Measurements from ENCODE around the gene NQO2. TPM values are rescaled to one million over a fixed set of nuclear protein-coding genes. Genes with fewer than 3 reads are reported as not detected.
A peak's percentile ranks its signal among the peaks of the same experiment; 100 is the strongest.
"Not testable (repeated sequence)": the region's sequence is repeated elsewhere in the genome, so short reads cannot be mapped to it uniquely, and the experiment has no call there.

The NQO2 gene
- total RNA-seq, 2 experiments from 2014 or later = 17.0 to 17.5 TPM

DNA sequence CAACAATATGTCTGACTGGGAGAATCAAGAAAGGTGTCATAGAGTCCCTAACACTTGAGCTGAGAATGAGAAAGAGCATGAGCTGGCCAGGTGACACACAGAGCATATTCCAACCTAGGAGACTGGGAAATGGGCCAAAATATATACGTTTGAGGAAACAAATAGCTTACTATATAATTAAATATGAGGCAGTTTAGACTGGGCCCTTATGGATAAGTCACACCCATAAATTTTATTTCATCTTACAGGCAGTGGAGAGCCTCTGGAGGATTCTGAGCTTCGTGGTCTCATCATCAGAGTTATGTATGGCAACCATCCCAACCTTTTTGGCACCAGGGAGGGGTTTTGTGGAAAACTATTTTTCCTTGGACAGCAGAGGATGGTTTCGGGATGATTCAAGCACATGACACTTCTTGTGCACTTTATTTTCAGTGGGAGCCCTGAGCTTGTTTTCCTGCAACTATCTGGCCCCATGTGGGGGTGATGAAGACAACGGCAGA is 12.9 kb upstream of the NQO2 start:
- no peak for DNase-seq
- POLR2A ChIA-PET = interaction anchor here (0.9 to 6.1 kb wide), 10 partner anchors 9 to 196 kb away, joined by 3 to 98 read pairs (median 5); partner anchors contain the start of genes NQO2, RIPK1 and SERPINB6
- no peak overlapping the region for H3K4me3 Mint-ChIP-seq
- H3K36me3 Mint-ChIP-seq = no peaks in the 10 kb centered on the region
- ATAC-seq (ENCODE audit: low read depth) = no peak
- H3K9me3 Mint-ChIP-seq = no peaks in the 10 kb centered on the region
- peaks cover 9% of the 10 kb centered on the region for H3K27me3 Mint-ChIP-seq
- peaks cover 20% of the 10 kb centered on the region for H3K4me1 Mint-ChIP-seq
- H3K27ac Mint-ChIP-seq = no peak overlapping the region

DNA sequence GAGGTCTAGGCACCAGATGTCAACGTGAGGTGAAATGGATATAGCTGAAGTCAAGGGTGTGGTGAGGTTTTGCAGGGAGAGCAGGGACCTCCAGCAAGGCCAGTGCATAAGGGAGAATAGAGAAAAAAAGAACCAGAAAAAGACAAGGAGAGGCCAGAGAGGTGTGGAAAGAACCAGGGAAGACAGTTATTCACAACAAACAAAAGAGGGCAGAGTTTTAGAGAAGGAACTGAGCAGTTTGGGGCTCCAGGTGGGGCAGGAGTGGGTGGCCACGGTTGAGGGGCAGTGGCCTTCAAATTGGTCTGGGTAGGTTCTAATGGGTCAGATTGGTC is 11.6 kb upstream of the NQO2 start:
- Mint-ChIP-seq H3K27me3 (no peaks in the 10 kb centered on the region), H3K9me3 (no peaks in the 10 kb centered on the region), H3K27ac (peak overlapping the region; percentile 92), H3K36me3 (no peaks in the 10 kb centered on the region), H3K4me1 (peaks cover 20% of the 10 kb centered on the region), H3K4me3 (peak overlapping the region; percentile 87)
- no peak for ATAC-seq (ENCODE audit: low read depth)
- no peak for DNase-seq
- POLR2A ChIA-PET = interaction anchor here (0.7 to 6.1 kb wide), 19 partner anchors 13 to 223 kb away, joined by 3 to 98 read pairs (median 18); partner anchors contain the start of genes RIPK1, SERPINB1, SERPINB6 and WRNIP1

DNA sequence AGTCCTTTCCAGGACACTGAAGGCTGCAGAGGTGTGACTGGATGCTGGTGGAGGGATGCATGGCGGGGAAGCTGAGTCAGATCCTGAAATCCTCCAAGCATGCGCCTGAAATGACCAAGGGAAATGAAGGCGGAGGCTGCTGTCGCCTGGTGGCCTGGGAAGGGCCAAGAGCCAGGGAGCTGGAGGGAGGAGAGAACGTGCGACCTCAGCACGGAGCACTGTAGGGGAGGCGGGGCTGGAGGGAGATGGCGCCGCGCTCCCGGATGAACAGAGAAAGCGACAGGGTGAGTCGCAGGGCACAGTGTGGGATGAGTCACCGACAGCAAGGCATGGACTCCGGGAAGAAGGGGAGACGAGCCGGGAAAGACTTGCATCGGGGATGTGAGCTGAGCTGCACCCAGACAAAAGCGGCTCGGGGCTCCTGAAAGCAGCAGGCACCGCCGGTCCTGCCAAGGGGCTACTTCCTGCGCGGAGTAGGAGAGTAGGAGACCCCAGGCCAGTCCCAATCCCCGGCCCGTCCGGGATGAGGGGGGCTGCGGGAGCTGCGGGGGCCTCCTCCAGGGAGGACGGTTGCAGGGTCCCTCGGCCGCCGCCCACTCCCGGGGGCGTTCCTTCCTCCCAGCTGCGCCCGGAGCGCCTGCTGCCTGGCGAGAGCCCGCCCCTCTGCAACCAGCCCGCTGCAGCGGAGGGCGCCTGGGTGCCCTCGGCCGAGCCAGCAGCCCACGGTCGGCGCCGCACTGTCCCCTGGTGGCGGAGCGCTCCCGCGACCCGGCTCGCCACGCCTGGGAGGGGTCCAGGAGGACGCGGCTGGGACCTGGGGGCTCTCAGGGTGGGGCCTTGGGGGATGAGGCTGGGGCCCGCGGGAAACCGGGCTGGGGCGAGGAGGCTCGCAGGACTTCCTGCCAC is 11.0 kb upstream of the NQO2 start:
- peak overlapping the region; percentile 94 for H3K27ac Mint-ChIP-seq
- POLR2A ChIA-PET = interaction anchor here (0.9 to 6.1 kb wide), 35 partner anchors 9 to 224 kb away, joined by 3 to 98 read pairs (median 7); partner anchors contain the start of genes NQO2, RIPK1, SERPINB1 and SERPINB6
- no peaks in the 10 kb centered on the region for H3K27me3 Mint-ChIP-seq
- DNase-seq = peak; percentile 87
- H3K9me3 Mint-ChIP-seq = no peaks in the 10 kb centered on the region
- H3K4me1 Mint-ChIP-seq = peaks cover 20% of the 10 kb centered on the region
- ATAC-seq (ENCODE audit: low read depth) = peak; percentile 74
- no peaks in the 10 kb centered on the region for H3K36me3 Mint-ChIP-seq
- peak overlapping the region; percentile 87 for H3K4me3 Mint-ChIP-seq

DNA sequence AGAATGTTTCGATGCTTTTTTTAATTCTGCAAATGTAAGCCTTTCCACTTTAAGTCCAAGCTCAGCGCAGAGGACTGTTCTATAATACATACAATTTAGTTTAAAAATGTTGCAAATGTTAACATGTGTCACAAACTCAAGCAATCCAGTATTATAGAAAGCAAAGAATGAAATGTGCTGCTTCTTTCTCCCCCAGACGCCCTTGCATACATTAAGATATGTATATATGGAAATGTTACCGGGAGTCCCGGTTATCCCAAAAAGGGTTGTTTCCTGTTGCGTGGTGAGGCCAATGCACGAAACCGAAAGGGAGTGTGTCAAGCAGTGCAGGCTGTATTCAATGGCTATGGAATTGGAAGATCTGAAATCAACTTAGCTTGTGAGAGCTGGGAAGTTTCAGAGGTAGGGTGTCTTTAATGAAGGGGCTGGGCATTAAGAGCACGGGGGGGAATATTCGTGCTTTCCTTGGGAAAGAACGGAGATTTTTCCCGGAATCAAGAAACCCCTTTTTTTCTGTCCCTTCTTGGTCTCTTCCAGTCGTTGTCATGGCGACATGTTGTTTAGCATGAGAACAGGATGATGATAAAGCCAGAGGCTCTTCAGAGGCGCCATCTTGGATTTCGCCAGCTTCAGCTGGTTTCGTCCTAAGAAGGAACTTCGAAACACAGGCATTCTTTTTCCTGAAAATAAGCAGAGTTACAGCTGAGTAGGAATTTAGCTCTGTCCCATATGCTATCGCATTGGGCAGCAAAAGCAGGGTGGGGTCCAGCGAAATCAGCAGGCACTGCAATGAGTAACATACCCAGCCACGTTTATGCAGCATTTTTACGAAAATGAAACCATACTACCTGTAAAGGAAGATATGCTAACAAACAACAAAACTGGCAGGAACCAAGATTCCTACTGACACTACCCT is 10.1 kb upstream of the NQO2 start:
- H3K27ac Mint-ChIP-seq = peak overlapping the region; percentile 94
- H3K27me3 Mint-ChIP-seq = no peaks in the 10 kb centered on the region
- DNase-seq (peak; percentile 70), ATAC-seq (ENCODE audit: low read depth) (peak; percentile 80)
- H3K4me1 Mint-ChIP-seq = peaks cover 20% of the 10 kb centered on the region
- H3K36me3 Mint-ChIP-seq = no peaks in the 10 kb centered on the region
- H3K9me3 Mint-ChIP-seq = no peaks in the 10 kb centered on the region
- POLR2A ChIA-PET = interaction anchor here (0.5 to 6.1 kb wide), 43 partner anchors 9 to 1089 kb away, joined by 3 to 98 read pairs (median 6); partner anchors contain the start of genes NQO2, PSMG4, RIPK1 and SERPINB1
- H3K4me3 Mint-ChIP-seq = peak overlapping the region; percentile 87

DNA sequence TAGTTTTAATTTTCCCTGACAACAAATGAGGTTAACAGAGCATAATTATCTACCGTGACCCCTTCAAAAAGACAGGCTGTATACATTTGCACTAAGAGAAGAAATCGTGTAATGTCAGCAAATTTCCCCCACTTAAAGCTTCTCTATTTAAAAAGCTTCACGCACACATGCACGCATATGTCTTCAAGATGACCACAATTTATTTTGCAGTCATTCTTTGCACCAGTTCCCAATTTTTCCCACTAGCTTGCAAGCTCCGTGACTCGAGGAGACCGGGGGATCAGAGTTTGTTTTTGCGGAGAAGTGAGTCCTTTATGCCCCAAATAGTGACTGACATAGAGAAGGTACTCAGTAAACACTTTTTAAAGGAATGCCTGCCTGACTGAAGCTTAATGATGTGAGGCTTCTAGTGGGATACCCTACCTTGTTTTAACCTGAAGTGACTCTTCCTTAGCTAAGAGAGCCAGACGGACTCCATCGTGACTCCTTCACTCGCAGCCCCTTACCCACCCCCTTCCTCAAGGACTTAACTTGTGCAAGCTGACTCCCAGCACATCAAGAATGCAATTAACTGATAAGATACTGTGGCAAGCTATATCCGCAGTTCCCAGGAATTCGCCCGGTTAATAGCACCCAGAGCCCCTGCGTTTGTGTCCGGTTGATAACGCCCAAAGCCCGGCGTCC is 9.3 kb upstream of the NQO2 start:
- H3K9me3 Mint-ChIP-seq = no peaks in the 10 kb centered on the region
- peak overlapping the region; percentile 87 for H3K4me3 Mint-ChIP-seq
- no peaks in the 10 kb centered on the region for H3K36me3 Mint-ChIP-seq
- DNase-seq (no peak), ATAC-seq (ENCODE audit: low read depth) (no peak)
- no peaks in the 10 kb centered on the region for H3K27me3 Mint-ChIP-seq
- POLR2A ChIA-PET = interaction anchor here (0.8 to 6.1 kb wide), 30 partner anchors 9 to 1031 kb away, joined by 3 to 98 read pairs (median 8); partner anchors contain the start of genes NQO2, PSMG4, RIPK1 and SERPINB1
- peak overlapping the region; percentile 94 for H3K27ac Mint-ChIP-seq
- peaks cover 20% of the 10 kb centered on the region for H3K4me1 Mint-ChIP-seq

DNA sequence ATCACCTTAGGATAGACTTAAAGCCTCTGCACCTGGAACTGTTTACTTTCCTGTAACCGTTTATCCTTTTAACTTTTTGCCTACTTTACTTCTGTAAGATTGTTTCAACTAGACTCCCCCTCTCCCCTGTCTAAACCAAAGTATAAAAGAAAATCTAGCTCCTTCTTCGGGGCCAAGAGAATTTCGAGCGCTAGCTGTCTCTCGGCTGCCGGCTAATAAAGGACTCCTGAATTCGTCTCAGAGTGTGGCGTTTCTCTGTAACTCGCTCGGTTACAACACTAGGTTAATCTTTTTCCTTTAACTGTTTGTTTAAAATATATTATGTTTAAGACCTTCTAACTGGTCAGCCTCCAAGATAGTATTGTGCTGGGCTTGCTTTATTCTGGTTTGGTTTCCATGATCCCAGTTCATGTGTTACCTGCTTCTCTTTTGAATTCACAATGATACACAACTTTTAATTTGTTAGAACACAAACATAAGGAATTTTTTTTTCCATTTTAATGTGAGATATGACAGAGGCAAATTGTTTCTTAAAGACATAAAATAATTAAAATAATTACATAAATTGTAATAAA is 8.7 kb upstream of the NQO2 start:
- POLR2A ChIA-PET = interaction anchor here (0.8 to 6.1 kb wide), 22 partner anchors 9 to 268 kb away, joined by 3 to 98 read pairs (median 18); partner anchors contain the start of genes NQO2, PSMG4, RIPK1 and SERPINB1
- H3K4me3 Mint-ChIP-seq = peak overlapping the region; percentile 87
- H3K4me1 Mint-ChIP-seq = peaks cover 20% of the 10 kb centered on the region
- H3K27me3 Mint-ChIP-seq = no peaks in the 10 kb centered on the region
- ATAC-seq (ENCODE audit: low read depth) = no peak
- DNase-seq = no peak
- no peaks in the 10 kb centered on the region for H3K36me3 Mint-ChIP-seq
- no peaks in the 10 kb centered on the region for H3K9me3 Mint-ChIP-seq
- peak overlapping the region; percentile 94 for H3K27ac Mint-ChIP-seq

DNA sequence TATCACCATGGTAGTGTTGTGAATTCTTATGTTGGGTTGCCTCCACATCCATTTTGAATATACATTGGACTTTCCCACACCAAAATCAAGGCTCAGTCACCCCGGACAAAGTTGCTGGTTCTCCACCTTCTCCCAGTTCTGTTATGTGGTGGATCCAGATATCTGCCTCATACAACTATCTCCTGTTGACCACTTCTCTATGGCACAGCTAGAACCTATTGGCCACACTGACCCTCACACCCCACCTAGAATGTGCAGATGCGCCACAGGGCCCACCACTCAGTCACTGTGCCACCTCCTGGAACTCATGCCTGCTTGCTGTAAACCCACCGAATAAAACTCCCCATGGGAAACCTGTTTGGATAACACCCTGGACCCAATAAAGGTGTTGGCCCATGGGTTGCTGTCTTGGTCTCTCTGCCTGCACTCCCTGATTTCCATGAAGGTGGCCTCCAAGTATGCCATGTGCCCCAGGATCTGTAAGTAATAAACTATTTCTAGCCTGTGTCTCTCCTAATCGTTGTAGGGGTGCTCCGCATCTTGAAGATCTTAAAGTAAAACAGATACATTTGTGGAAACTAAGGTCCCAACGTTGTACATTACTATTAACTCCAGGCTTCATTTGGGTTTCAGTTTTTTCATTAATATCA is 7.2 kb upstream of the NQO2 start:
- POLR2A ChIA-PET = interaction anchor here (0.6 to 4.5 kb wide), 3 partner anchors 56 to 146 kb away, joined by 3 to 29 read pairs (median 5); no protein-coding TSS in a partner anchor
- Mint-ChIP-seq H3K27me3 (peaks cover 2% of the 10 kb centered on the region), H3K4me3 (no peak overlapping the region), H3K4me1 (peaks cover 17% of the 10 kb centered on the region), H3K36me3 (no peaks in the 10 kb centered on the region), H3K27ac (no peak overlapping the region), H3K9me3 (no peaks in the 10 kb centered on the region)
- ATAC-seq (ENCODE audit: low read depth) (no peak), DNase-seq (no peak)

DNA sequence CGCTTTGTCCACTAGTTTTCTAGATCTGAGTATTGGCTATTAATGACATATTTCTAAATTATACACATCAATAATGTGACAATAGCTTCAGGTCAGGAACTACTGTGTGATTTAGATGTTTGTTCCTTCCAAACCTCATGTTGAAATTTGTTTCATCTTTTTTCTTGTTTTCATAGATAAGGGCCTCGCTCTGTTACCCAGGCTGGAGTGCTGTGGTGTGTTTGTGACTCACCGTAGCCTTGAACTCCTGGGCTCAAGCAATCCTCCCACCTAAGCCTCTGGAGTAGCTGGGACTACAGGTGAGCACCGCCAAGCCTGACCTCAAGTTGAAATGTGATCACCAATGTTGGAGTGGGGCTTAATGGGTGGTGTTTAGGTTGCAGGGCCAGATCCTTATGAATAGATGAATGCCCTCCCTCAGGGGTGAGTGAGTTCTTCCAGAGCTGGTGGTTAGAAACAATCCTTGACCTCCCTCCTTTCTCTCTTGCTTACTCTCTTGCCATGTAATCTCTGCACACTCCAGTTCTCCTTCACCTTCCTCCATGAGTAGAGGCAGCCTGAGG is 5.9 kb upstream of the NQO2 start:
- H3K4me1 Mint-ChIP-seq = peaks cover 14% of the 10 kb centered on the region
- no peaks in the 10 kb centered on the region for H3K9me3 Mint-ChIP-seq
- DNase-seq (no peak), ATAC-seq (ENCODE audit: low read depth) (no peak)
- H3K36me3 Mint-ChIP-seq = no peaks in the 10 kb centered on the region
- H3K27me3 Mint-ChIP-seq = peaks cover 2% of the 10 kb centered on the region
- no peak overlapping the region for H3K27ac Mint-ChIP-seq
- H3K4me3 Mint-ChIP-seq = no peak overlapping the region
- POLR2A ChIA-PET = interaction anchor here (0.6 to 1.4 kb wide), 2 partner anchors 70 to 88 kb away, joined by 6 read pairs; no protein-coding TSS in a partner anchor

DNA sequence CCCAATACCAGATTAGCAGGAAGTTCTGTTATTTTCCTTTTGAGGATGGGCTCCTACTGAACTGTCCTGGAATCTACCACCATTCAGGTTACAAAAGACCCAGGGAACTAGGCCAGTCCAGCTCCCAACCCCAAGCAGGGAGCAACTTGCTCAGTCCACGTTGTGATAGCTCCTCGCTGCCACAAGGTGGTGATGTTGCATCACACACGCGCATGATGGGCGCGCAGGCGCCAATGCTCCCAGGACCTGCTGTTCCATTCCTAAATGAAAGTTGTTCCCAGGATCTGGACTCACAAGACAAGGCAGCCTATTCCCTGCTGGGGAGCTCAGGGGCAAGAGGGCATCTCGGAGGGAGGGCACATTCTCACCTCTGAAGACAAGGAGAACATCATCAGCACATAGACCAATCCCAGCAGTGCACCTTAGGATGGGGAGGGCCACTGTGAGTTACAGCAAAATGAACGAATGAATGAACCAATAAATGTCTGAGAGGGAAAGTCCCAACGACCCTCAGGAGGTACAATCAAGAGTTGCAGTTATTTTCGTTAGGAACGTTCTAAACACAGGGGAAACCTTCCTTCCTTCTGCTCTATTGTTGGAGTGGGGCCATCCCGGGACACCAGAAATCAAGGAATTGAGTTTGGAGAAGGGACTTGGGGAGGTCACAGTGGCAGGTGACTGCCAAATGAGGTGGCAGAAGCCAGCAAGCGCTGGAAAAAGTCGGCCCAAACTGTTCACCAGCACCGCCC is 1.3 kb upstream of the NQO2 start:
- peaks cover 23% of the 10 kb centered on the region for H3K4me1 Mint-ChIP-seq
- H3K27ac Mint-ChIP-seq = peak overlapping the region; percentile 64
- H3K9me3 Mint-ChIP-seq, H3K27me3 Mint-ChIP-seq: not testable (repeated sequence)
- DNase-seq (peak; percentile 72), ATAC-seq (ENCODE audit: low read depth) (peak; percentile 35)
- peak overlapping the region; percentile 97 for H3K4me3 Mint-ChIP-seq
- peaks cover 11% of the 10 kb centered on the region for H3K36me3 Mint-ChIP-seq
- POLR2A ChIA-PET = interaction anchor here (0.9 to 2.1 kb wide), 9 partner anchors 8 to 69 kb away, joined by 3 to 26 read pairs (median 12); partner anchors contain the start of gene RIPK1

DNA sequence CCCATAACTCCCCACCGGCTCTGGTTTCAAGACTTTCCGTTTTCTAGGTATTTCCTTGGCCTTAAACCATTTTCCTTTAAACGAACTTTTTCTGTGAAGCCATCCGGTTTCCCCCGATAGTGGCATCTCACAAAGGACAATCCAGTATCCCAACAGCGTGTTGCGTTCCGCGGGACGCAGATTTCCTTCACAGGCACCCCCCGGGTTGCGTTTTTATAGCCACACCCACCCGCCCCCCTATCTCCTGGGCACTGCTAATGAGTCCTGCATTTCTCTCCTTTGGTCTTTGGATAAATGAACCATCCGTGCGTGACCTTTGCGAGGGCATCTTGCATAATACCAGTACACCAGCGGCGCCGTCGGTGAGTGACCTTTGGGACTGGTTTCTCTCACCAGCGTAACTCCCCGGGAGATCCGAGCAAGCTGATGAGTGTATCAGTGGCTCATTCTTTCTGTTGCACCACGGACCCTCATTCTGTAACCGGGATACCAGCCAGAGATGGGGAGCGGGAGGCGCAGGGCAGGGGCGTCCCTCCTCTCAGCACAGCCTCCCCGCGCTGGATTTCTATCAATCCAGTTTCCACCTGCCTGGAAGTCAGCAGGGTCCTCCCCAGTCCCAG is 586 bp upstream of the NQO2 start:
- POLR2A ChIA-PET = interaction anchor here (0.6 to 2.1 kb wide), 19 partner anchors 9 to 932 kb away, joined by 3 to 26 read pairs (median 4); partner anchors contain the start of gene RIPK1
- Mint-ChIP-seq H3K27me3 (peaks cover 2% of the 10 kb centered on the region), H3K9me3 (no peaks in the 10 kb centered on the region), H3K4me3 (peak overlapping the region; percentile 97), H3K27ac (peak overlapping the region; percentile 86), H3K36me3 (peaks cover 11% of the 10 kb centered on the region), H3K4me1 (peaks cover 23% of the 10 kb centered on the region)
- ATAC-seq (ENCODE audit: low read depth) (peak; percentile 51), DNase-seq (no peak)

All from activated naive CD8-positive, alpha-beta T cell treated with anti-CD3 and anti-CD28 coated beads, Interleukin-2, amount 10 ng/mL, durations not matched to agents 7 days and 5 days (primary cell).